Esophagus squamous epithelium (tissue), 4 donors: Measurements from ENCODE around the gene INPP5D.

Experiments used
- CTCF ChIP-seq, 6 experiments: fragments of 450-650 bp in 4 of 6; fragments of 200-600 bp in 2 of 6; sonication (generic) in 2 of 6; IDR thresholded peaks; one replicate each; pipeline ENCODE4 v1.5.1; 2016 to 2019; ENCODE audit warnings: antibody characterized with exemption in 6 of 6, mild to moderate bottlenecking in 4 of 6, moderate library complexity in 4 of 6
- POLR2A ChIP-seq, 4 donors: fragments of 450-650 bp; IDR thresholded peaks; one replicate each; pipeline ENCODE4 v1.6.1; 2017; ENCODE audit warnings: antibody characterized with exemption in 4 of 4, mild to moderate bottlenecking in 4 of 4, moderate library complexity in 3 of 4

- TF ChIP-seq POLR2A (IDR thresholded peaks at IDR 0.05) (no peak), CTCF (IDR thresholded peaks at IDR 0.05) (no peak)
Measured at GRCh38 chr2:233173115-233173514, 113.0 kb downstream of the INPP5D start.
